GM12864 (cell line): ENCODE measurements around the gene CDK5RAP3.

Experiments
- DNase-seq: peaks from one replicate; pipeline ENCODE4 v3.0.0-alpha.2; 2011; ENCODE audit warnings: low read depth
- H3K4me3 ChIP-seq: 2 replicates; pipeline ENCODE4 v1.5.1; 2011; ENCODE audit warnings: mild to moderate bottlenecking, low read depth, low read length, control low read depth
- CTCF ChIP-seq: IDR thresholded peaks from 2 replicates; pipeline ENCODE4 v1.5.1; 2011; ENCODE audit warnings: low read depth, mild to moderate bottlenecking, moderate library complexity, low read length, control low read depth, inconsistent platforms; ENCODE audit errors: missing control alignments

Gene CDK5RAP3

GRCh38 chr17:47970725-47971499 is at the start of gene CDK5RAP3:
CDK5RAP3 (plus strand) TSS chr17:47971113; CDS start chr17:47971147, 34 bp downstream.
- TF ChIP-seq CTCF, result peak; percentile 94
- peak; percentile 98 for DNase-seq
- peak within 1 kb of the TSS; percentile 94 for H3K4me3 ChIP-seq

GRCh38 chr17:47924785-47925677 is 45.9 kb upstream of the CDK5RAP3 start:
- DNase-seq, result no peak
- H3K4me3 ChIP-seq, result no peak overlapping the region
- TF ChIP-seq CTCF, result no peak

GRCh38 chr17:47925678-47925988 is 45.3 kb upstream of the CDK5RAP3 start:
- no peak for DNase-seq
- TF ChIP-seq CTCF, result no peak
- no peak overlapping the region for H3K4me3 ChIP-seq

GRCh38 chr17:47927821-47928400 is 43.0 kb upstream of the CDK5RAP3 start:
- DNase-seq, result no peak
- H3K4me3 ChIP-seq, result no peak overlapping the region
- TF ChIP-seq CTCF, result no peak

- H3K4me3 ChIP-seq, result no peak overlapping the region
- TF ChIP-seq CTCF, result no peak
- no peak for DNase-seq
These were observed 42.5 kb upstream of the CDK5RAP3 start for GRCh38 chr17:47928415-47928814.

GRCh38 chr17:47929218-47930000 is 41.5 kb upstream of the CDK5RAP3 start:
- TF ChIP-seq CTCF, result no peak
- H3K4me3 ChIP-seq, result no peak overlapping the region
- no peak for DNase-seq
